ENCODE data around the gene FHOD3. TPM values are rescaled to one million over a fixed set of nuclear protein-coding genes. Genes with fewer than 3 reads are reported as not detected.

The FHOD3 gene
- total and polyA plus RNA-seq, 10 donors, result 1.2 to 2.7 (median 1.9) TPM

- H3K4me1 ChIP-seq, result peaks cover 0 to 6% (median 0%) of the 10 kb centered on the region in 6 donors
- H3K36me3 ChIP-seq, result no peaks in the 10 kb centered on the region
- H3K27me3 ChIP-seq (replicated peaks in 1 of 7), result peaks cover 0 to 8% (median 0%) of the 10 kb centered on the region in 7 donors
- intact Hi-C loops (cut with DNase I; ENCODE audit: low total_unique reads), result no loop called here
- no peaks in the 10 kb centered on the region for H3K9me3 ChIP-seq
- TF ChIP-seq POLR2A (IDR thresholded peaks at IDR 0.05) (no peak), CTCF (IDR thresholded peaks at IDR 0.05 in 8 of 11, conservative IDR thresholded peaks at IDR 0.05 in 3 of 11) (no peak), POLR2AphosphoS5 (IDR thresholded peaks at IDR 0.05) (no peak)
- no peak overlapping the region for H3K27ac ChIP-seq
- 77 to 87% (median 81%) methylated on average over 1 of the region's 1 CpG for WGBS, 5 donors
- no peak for DNase-seq
- H3K4me3 ChIP-seq, result no peak overlapping the region
These were observed 370.3 kb downstream of the FHOD3 start for GRCh38 chr18:36667811-36668210.

GRCh38 chr18:36668349-36668748 is 370.8 kb downstream of the FHOD3 start:
- H3K27me3 ChIP-seq (replicated peaks in 1 of 7), result peaks cover 0 to 8% (median 0%) of the 10 kb centered on the region in 7 donors
- peaks cover 0 to 6% (median 0%) of the 10 kb centered on the region in 6 donors for H3K4me1 ChIP-seq
- H3K27ac ChIP-seq, result no peak overlapping the region
- TF ChIP-seq POLR2A (IDR thresholded peaks at IDR 0.05) (no peak), CTCF (IDR thresholded peaks at IDR 0.05 in 8 of 11, conservative IDR thresholded peaks at IDR 0.05 in 3 of 11) (no peak), POLR2AphosphoS5 (IDR thresholded peaks at IDR 0.05) (no peak)
- 77 to 97% (median 93%) methylated on average over 1 of the region's 1 CpG for WGBS, 5 donors
- H3K9me3 ChIP-seq, result no peaks in the 10 kb centered on the region
- DNase-seq, result no peak
- intact Hi-C loops (cut with DNase I; ENCODE audit: low total_unique reads), result no loop called here
- H3K36me3 ChIP-seq, result no peaks in the 10 kb centered on the region
- no peak overlapping the region for H3K4me3 ChIP-seq

- no peaks in the 10 kb centered on the region for H3K36me3 ChIP-seq
- H3K27me3 ChIP-seq (replicated peaks in 1 of 7), result peaks cover 0 to 8% (median 0%) of the 10 kb centered on the region in 7 donors
- whole genome bisulfite sequencing, 5 donors, result 53 to 62% (median 54%) methylated on average over 11 of the region's 11 CpGs
- peak overlapping the region in 1 of 8 donors; percentile 10 for H3K27ac ChIP-seq
- intact Hi-C loops (cut with DNase I; ENCODE audit: low total_unique reads), result no loop called here
- H3K4me1 ChIP-seq, result peaks cover 0 to 6% (median 0%) of the 10 kb centered on the region in 6 donors
- no peak for DNase-seq
- no peak for TF ChIP-seq POLR2AphosphoS5 (IDR thresholded peaks at IDR 0.05)
- TF ChIP-seq POLR2A (IDR thresholded peaks at IDR 0.05), result no peak
- no peak for TF ChIP-seq CTCF (IDR thresholded peaks at IDR 0.05 in 8 of 11, conservative IDR thresholded peaks at IDR 0.05 in 3 of 11)
- no peak overlapping the region for H3K4me3 ChIP-seq
- peaks cover 0 to 16% (median 11%) of the 10 kb centered on the region in 8 donors for H3K9me3 ChIP-seq
These were observed 375.2 kb downstream of the FHOD3 start for GRCh38 chr18:36672437-36673344.

GRCh38 chr18:36673452-36673851 is 375.9 kb downstream of the FHOD3 start:
- no peak overlapping the region for H3K4me3 ChIP-seq
- H3K27ac ChIP-seq, result peak overlapping the region in 1 of 8 donors; percentile 10
- WGBS, 5 donors, result 76 to 89% (median 86%) methylated on average over 3 of the region's 3 CpGs
- no peak for DNase-seq
- intact Hi-C loops (cut with DNase I; ENCODE audit: low total_unique reads), result no loop called here
- peaks cover 0 to 8% (median 0%) of the 10 kb centered on the region in 7 donors for H3K27me3 ChIP-seq (replicated peaks in 1 of 7)
- H3K4me1 ChIP-seq, result peaks cover 0 to 6% (median 0%) of the 10 kb centered on the region in 6 donors
- TF ChIP-seq POLR2A (IDR thresholded peaks at IDR 0.05) (no peak), POLR2AphosphoS5 (IDR thresholded peaks at IDR 0.05) (no peak), CTCF (IDR thresholded peaks at IDR 0.05 in 8 of 11, conservative IDR thresholded peaks at IDR 0.05 in 3 of 11) (no peak)
- H3K36me3 ChIP-seq, result no peaks in the 10 kb centered on the region
- H3K9me3 ChIP-seq, result peaks cover 0 to 17% (median 11%) of the 10 kb centered on the region in 8 donors

All from spleen (tissue), 11 donors.